GM18951 (cell line): Measurements from ENCODE around the gene KBTBD6.
"Not testable (repeated sequence)": the region's sequence is repeated elsewhere in the genome, so short reads cannot be mapped to it uniquely, and the experiment has no call there.

Experiments
- POLR2A ChIP-seq: IDR thresholded peaks from 4 replicates; pipeline ENCODE4 v1.6.1; 2011; ENCODE audit warnings: mild to moderate bottlenecking; ENCODE audit not compliant: insufficient read length, insufficient read depth; ENCODE audit errors: extremely low read depth
- in situ Hi-C: fragments of 300-500 bp; cut with MboI; formaldehyde crosslinking; loops from one replicate; pipeline ENCODE4 v1.12.0; 2022; ENCODE audit warnings: low sequenced_read_pairs, mixed read lengths, inconsistent platforms; ENCODE audit not compliant: unreplicated experiment

KBTBD6 gene

GRCh38 chr13:41122838-41123237 lies 9.8 kb downstream of the KBTBD6 start:
- in situ Hi-C loops = no loop called here
- TF ChIP-seq POLR2A = no peak

GRCh38 chr13:41117869-41118268 lies 14.7 kb downstream of the KBTBD6 start:
- TF ChIP-seq POLR2A = no peak
- in situ Hi-C loops = no loop called here

- in situ Hi-C loops = no loop called here
- TF ChIP-seq POLR2A = no peak
Measured at GRCh38 chr13:41111454-41111853, 21.1 kb downstream of the KBTBD6 start.

GRCh38 chr13:41107584-41108014 lies 25.0 kb downstream of the KBTBD6 start:
- in situ Hi-C loops = no loop called here
- no peak for TF ChIP-seq POLR2A

GRCh38 chr13:41107104-41107571 lies 25.5 kb downstream of the KBTBD6 start:
- TF ChIP-seq POLR2A = no peak
- in situ Hi-C loops = no loop called here

GRCh38 chr13:41099986-41100385 lies 32.6 kb downstream of the KBTBD6 start:
- no peak for TF ChIP-seq POLR2A
- in situ Hi-C loops = no loop called here

GRCh38 chr13:41098761-41099160 lies 33.8 kb downstream of the KBTBD6 start:
- TF ChIP-seq POLR2A = no peak
- in situ Hi-C loops = no loop called here

GRCh38 chr13:41095681-41096080 lies 36.9 kb downstream of the KBTBD6 start:
- in situ Hi-C loops = not testable (repeated sequence)

- in situ Hi-C loops = no loop called here
- TF ChIP-seq POLR2A = no peak
Measured at GRCh38 chr13:41085961-41086585, 46.5 kb downstream of the KBTBD6 start.

GRCh38 chr13:41079725-41080124 lies 52.9 kb downstream of the KBTBD6 start:
- TF ChIP-seq POLR2A = no peak
- in situ Hi-C loops = no loop called here
